Pancreas (tissue), 10 donors: ENCODE measurements around the gene DCLRE1A. TPM values are rescaled to one million over a fixed set of nuclear protein-coding genes. Genes with fewer than 3 reads are reported as not detected.

Source experiments
- ATAC-seq, 4 donors: fragments of 200-7000 bp; cut with Tn5 transposase; one replicate each; pipeline versions ENCODE4 v1.8.0 to v1.9.1; 2020; ENCODE audit warnings: mild to moderate bottlenecking in 4 of 4, moderate library complexity in 4 of 4
- DNase-seq, 6 donors: peaks; one replicate each; pipeline ENCODE4 v3.0.0-alpha.2; 2020
- FAIRE-seq: peaks from 2 replicates; lab custom pipeline; 2012; peaks lifted over from hg19 to GRCh38; lab: Jason Lieb, UNC
- H3K27ac ChIP-seq, 4 donors: fragments of 200-600 bp; sonication (generic); 1 replicate in 3 of 4; 2 replicates in 1 of 4; pipeline versions ENCODE4 v1.5.0 to v1.8.0; 2020
- H3K27me3 ChIP-seq, 4 donors: fragments of 200-600 bp; one replicate each; pipeline ENCODE4 v1.8.0; 2021
- H3K36me3 ChIP-seq, 3 donors: fragments of 200-600 bp; sonication (generic) in 1 of 3; one replicate each; pipeline versions ENCODE4 v1.5.0 to v1.8.0; 2020 to 2021
- H3K4me1 ChIP-seq, 3 donors: fragments of 200-600 bp; one replicate each; pipeline ENCODE4 v1.8.0; 2021
- H3K4me3 ChIP-seq, 4 donors: fragments of 200-600 bp; sonication (generic) in 2 of 4; one replicate each; pipeline versions ENCODE4 v1.5.0 to v1.8.0; 2020 to 2021
- H3K9me3 ChIP-seq, 4 donors: fragments of 200-600 bp; one replicate each; pipeline ENCODE4 v1.8.0; 2021
- CTCF ChIP-seq, 4 donors: fragments of 200-600 bp; sonication (generic) in 3 of 4; IDR thresholded peaks; one replicate each; pipeline versions ENCODE4 v1.5.0 to v1.8.0; 2021; ENCODE audit warnings: antibody characterized with exemption in 4 of 4
- WGBS, 2 donors: extraction: QIAGEN DNeasy Blood & Tissue Kit; methylation state at CpG; one replicate each; pipeline ENCODE4 v1.1.7; 2013; 5-methylcytosine and 5-hydroxymethylcytosine counted together
- intact Hi-C, 3 donors: fragments of 100-400 bp; cut with DNase I; formaldehyde crosslinking; loops; one replicate each; pipeline versions ENCODE4 v1.11.1 to v1.14.2; 2022
- polyA plus RNA-seq, 2 donors: library from polyadenylated mRNA; stranded (reverse); fragments of 200-250 nt; gene quantifications; one replicate each; pipeline ENCODE4 v1.2.3, GENCODE V29; 2013
- total RNA-seq, 6 donors: library from RNA; stranded (reverse); fragmentation: NEBNext Ultra II Directional in 4 of 6; extraction: Animal tissue kit (Norgen Biotek cat#: 25700) in 4 of 6; gene quantifications; one replicate each; pipeline versions ENCODE4 v1.2.1 to v1.2.4, GENCODE V29; 2021 to 2023
- donor health status: healthy with polysubstance abuse.
- donor health status: DM: no; HTN: no; CAD: no; lungs with moderate emphysema.
- donor health status: DM: no; HTN: no; CAD: no.
- donor health status: control.
- donor health status: control.
- donor health status: Bipolar disorder and iron deficiency.
- donor health status: DM: yes; HTN: yes; CAD: no.
- donor health status: DM: no; HTN: no; CAD: no.
- donor health status: DM: no; HTN: no; CAD: no.
- donor health status: DM: yes; HTN: yes; CAD: no.

DCLRE1A gene
- total and polyA plus RNA-seq, 8 donors: 2.4 to 5.7 (median 4.0) TPM

- Histone ChIP-seq H3K4me3 (no peak overlapping the region), H3K4me1 (peaks cover 8 to 14% (median 10%) of the 10 kb centered on the region in 3 donors), H3K27ac (no peak overlapping the region), H3K27me3 (no peaks in the 10 kb centered on the region), H3K9me3 (no peaks in the 10 kb centered on the region), H3K36me3 (peaks cover 0 to 8% (median 0%) of the 10 kb centered on the region in 3 donors)
- intact Hi-C loops: no loop called here
- 61 to 62% methylated on average over 1 of the region's 1 CpG for whole genome bisulfite sequencing, 2 donors
- ATAC-seq (no peak), DNase-seq (no peak), FAIRE-seq (no peak)
- TF ChIP-seq CTCF (IDR thresholded peaks at IDR 0.05): no peak
Observed at GRCh38 chr10:113894581-113894980, 40.7 kb upstream of the DCLRE1A start.

GRCh38 chr10:113893570-113893969 is 39.7 kb upstream of the DCLRE1A start:
- Histone ChIP-seq H3K9me3 (no peaks in the 10 kb centered on the region), H3K36me3 (peaks cover 0 to 5% (median 0%) of the 10 kb centered on the region in 3 donors), H3K4me1 (peaks cover 8 to 14% (median 10%) of the 10 kb centered on the region in 3 donors), H3K4me3 (no peak overlapping the region), H3K27me3 (no peaks in the 10 kb centered on the region), H3K27ac (no peak overlapping the region)
- intact Hi-C loops: no loop called here
- no peak for TF ChIP-seq CTCF (IDR thresholded peaks at IDR 0.05)
- FAIRE-seq: no peak
- WGBS, 2 donors: 14 to 15% methylated on average over 2 of the region's 2 CpGs
- peak; percentile 46 to 90 (median 84) for ATAC-seq
- no peak for DNase-seq

GRCh38 chr10:113891476-113891875 is 37.6 kb upstream of the DCLRE1A start:
- no peak overlapping the region for H3K27ac ChIP-seq
- FAIRE-seq (no peak), ATAC-seq (peak in 3 of 4 donors; percentile 37 to 52 (median 51)), DNase-seq (no peak)
- no peak overlapping the region for H3K4me3 ChIP-seq
- H3K4me1 ChIP-seq: peaks cover 8 to 14% (median 10%) of the 10 kb centered on the region in 3 donors
- intact Hi-C loops: no loop called here
- H3K27me3 ChIP-seq: no peaks in the 10 kb centered on the region
- 37 to 43% methylated on average over 3 of the region's 3 CpGs for WGBS, 2 donors
- TF ChIP-seq CTCF (IDR thresholded peaks at IDR 0.05): no peak
- no peaks in the 10 kb centered on the region for H3K36me3 ChIP-seq
- H3K9me3 ChIP-seq: no peaks in the 10 kb centered on the region

DNA sequence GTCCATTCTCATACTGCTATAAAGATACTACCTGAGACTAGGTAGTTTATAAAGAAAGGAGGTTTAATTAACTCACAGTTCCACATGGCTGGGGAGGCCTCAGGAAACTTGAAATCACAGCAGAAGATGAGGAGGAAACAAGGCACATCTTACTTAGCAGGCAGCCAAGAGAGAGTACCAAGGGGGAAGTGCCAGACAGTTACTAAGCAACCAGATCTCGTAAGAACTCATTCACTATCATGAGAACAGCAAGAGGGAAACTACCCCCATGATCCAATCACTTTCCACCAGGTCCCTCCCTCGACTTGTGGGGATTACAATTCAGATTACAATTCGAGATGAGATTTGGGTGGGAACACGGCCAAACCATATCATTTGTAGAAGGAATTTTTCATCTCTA is 36.9 kb upstream of the DCLRE1A start:
- H3K27me3 ChIP-seq: no peaks in the 10 kb centered on the region
- ATAC-seq (no peak), FAIRE-seq (no peak), DNase-seq (no peak)
- no peak overlapping the region for H3K4me3 ChIP-seq
- 56% methylated on average over 4 of the region's 4 CpGs for WGBS, 2 donors
- H3K27ac ChIP-seq: no peak overlapping the region
- peaks cover 8 to 14% (median 10%) of the 10 kb centered on the region in 3 donors for H3K4me1 ChIP-seq
- H3K36me3 ChIP-seq: no peaks in the 10 kb centered on the region
- no peak for TF ChIP-seq CTCF (IDR thresholded peaks at IDR 0.05)
- intact Hi-C loops: no loop called here
- H3K9me3 ChIP-seq: no peaks in the 10 kb centered on the region

DNA sequence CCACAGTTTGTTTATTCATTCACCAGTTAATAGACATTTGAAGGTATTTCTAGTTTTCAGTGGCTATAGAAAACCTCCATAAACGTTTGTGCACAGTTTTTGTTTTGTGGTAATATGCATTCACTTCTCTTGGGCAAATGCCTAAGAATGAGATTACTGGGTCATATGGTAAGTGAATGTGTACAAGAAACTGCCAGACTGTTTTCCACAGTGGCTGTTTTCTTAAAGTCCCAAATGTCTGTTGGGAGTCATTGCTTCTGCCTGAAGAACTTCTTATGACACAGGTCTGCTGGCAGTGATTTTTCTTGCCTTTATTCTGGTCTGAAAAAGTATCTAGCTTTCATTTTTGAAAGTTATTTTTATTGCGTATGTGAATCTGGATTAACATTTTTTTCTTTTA is 36.0 kb upstream of the DCLRE1A start:
- intact Hi-C loops: no loop called here
- ATAC-seq (no peak), FAIRE-seq (no peak), DNase-seq (no peak)
- TF ChIP-seq CTCF (IDR thresholded peaks at IDR 0.05): no peak
- Histone ChIP-seq H3K27ac (no peak overlapping the region), H3K36me3 (no peaks in the 10 kb centered on the region), H3K9me3 (no peaks in the 10 kb centered on the region), H3K27me3 (no peaks in the 10 kb centered on the region), H3K4me3 (no peak overlapping the region), H3K4me1 (peaks cover 8 to 14% (median 10%) of the 10 kb centered on the region in 3 donors)
- 60 to 67% methylated on average over 2 of the region's 2 CpGs for WGBS, 2 donors
